Nephron (organoid): ENCODE measurements around the gene STK11.
A peak's percentile ranks its signal among the peaks of the same experiment; 100 is the strongest.

ENCODE experiments used
- H3K27ac Mint-ChIP-seq, 3 experiments: 2 replicates each; pipeline ENCODE4 v1.8.0; 2020; ENCODE audit warnings: mixed read lengths in 3 of 3, mild to moderate bottlenecking in 2 of 3, moderate library complexity in 1 of 3
- H3K27me3 Mint-ChIP-seq: 2 replicates; pipeline ENCODE4 v1.8.0; 2021; ENCODE audit warnings: low read depth, mild to moderate bottlenecking, moderate library complexity, mixed read lengths
- H3K36me3 Mint-ChIP-seq: 2 replicates; pipeline ENCODE4 v1.8.0; 2020; ENCODE audit warnings: low read depth, mixed read lengths
- H3K4me1 Mint-ChIP-seq: 2 replicates; pipeline ENCODE4 v1.8.0; 2020; ENCODE audit warnings: mixed read lengths
- H3K4me3 Mint-ChIP-seq, 3 experiments: 2 replicates each; pipeline ENCODE4 v1.8.0; 2020; ENCODE audit warnings: mild to moderate bottlenecking in 3 of 3, mixed read lengths in 3 of 3, moderate library complexity in 2 of 3
- H3K9me3 Mint-ChIP-seq: 2 replicates; pipeline ENCODE4 v1.8.0; 2020; ENCODE audit warnings: mixed read lengths
- TF ChIP-seq, protein P1 (sequence below), 3 experiments: fragments of 200-600 bp; sonication (generic); IDR thresholded peaks; one replicate each; pipeline ENCODE4 v1.5.0; 2021; ENCODE audit warnings: antibody characterized with exemption in 3 of 3; ENCODE audit not compliant: unreplicated experiment in 3 of 3

The STK11 gene

DNA sequence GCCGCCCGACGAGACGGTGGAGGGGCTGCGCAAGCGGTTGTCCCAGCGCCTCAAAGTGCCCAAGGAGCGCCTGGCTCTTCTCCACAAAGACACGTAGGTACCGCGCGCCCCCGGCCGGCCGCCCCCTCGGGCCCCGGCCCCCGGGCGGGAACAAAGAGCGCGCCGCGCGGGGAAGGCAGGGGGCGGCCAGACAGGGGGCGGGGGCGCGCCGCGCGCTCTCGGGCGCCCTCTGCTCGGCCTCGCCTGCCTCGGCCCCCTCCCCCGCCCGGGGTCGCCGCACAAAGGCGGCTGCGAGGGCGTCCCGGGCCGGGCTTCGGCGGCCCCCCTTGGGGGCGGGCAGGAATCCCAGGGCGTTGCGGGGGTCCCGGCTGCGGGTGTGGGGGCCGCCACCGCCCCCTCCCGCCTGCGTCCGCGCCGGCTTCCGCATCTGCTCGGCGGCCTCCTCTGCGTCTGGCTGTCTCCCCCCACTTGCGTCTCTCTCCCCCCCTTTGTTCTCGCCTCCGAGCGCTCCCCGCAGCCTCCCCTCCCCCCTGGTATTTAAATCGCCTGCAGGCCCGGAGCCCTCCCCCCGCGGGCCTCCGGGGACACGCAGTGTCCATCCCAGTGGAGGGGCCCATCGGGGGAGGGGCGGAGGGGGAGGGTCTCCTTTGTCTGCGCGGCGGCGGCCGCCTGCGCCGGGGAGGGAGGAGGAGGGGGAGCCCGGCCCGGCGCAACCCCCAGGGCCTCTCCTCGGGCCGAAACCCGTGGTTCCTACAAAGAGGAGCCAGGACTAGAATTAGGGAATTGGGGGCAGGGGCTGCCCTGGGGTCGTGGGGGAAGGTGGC is 45.1 kb downstream of the STK11 start:
- peak overlapping the region; percentile 90 to 93 (median 92) for H3K4me3 Mint-ChIP-seq

GRCh38 chr19:1251330-1252220 is 46.0 kb downstream of the STK11 start:
- Mint-ChIP-seq H3K4me3 (peak overlapping the region; percentile 90 to 93 (median 92)), H3K27me3 (no peaks in the 10 kb centered on the region), H3K4me1 (no peaks in the 10 kb centered on the region), H3K36me3 (peaks cover 23% of the 10 kb centered on the region), H3K9me3 (no peaks in the 10 kb centered on the region), H3K27ac (peak overlapping the region; percentile 79 to 98 (median 91))
- TF ChIP-seq, protein P1, sequence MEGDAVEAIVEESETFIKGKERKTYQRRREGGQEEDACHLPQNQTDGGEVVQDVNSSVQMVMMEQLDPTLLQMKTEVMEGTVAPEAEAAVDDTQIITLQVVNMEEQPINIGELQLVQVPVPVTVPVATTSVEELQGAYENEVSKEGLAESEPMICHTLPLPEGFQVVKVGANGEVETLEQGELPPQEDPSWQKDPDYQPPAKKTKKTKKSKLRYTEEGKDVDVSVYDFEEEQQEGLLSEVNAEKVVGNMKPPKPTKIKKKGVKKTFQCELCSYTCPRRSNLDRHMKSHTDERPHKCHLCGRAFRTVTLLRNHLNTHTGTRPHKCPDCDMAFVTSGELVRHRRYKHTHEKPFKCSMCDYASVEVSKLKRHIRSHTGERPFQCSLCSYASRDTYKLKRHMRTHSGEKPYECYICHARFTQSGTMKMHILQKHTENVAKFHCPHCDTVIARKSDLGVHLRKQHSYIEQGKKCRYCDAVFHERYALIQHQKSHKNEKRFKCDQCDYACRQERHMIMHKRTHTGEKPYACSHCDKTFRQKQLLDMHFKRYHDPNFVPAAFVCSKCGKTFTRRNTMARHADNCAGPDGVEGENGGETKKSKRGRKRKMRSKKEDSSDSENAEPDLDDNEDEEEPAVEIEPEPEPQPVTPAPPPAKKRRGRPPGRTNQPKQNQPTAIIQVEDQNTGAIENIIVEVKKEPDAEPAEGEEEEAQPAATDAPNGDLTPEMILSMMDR (IDR thresholded peaks at IDR 0.05; ENCODE audit: unreplicated experiment in 3 of 3) = no peak

More for the DNA sequence above, 45.1 kb downstream of the STK11 start:
- Mint-ChIP-seq H3K4me1 (no peaks in the 10 kb centered on the region), H3K9me3 (no peaks in the 10 kb centered on the region), H3K27ac (peak overlapping the region; percentile 79 to 98 (median 91)), H3K27me3 (no peaks in the 10 kb centered on the region), H3K36me3 (peaks cover 20% of the 10 kb centered on the region)
- TF ChIP-seq, protein P1 (IDR thresholded peaks at IDR 0.05; ENCODE audit: unreplicated experiment in 3 of 3) = no peak

- Mint-ChIP-seq H3K9me3 (no peaks in the 10 kb centered on the region), H3K27ac (peak overlapping the region; percentile 20 to 98 (median 55)), H3K27me3 (no peaks in the 10 kb centered on the region), H3K4me3 (peak overlapping the region; percentile 90 to 93 (median 92)), H3K4me1 (peaks cover 1% of the 10 kb centered on the region), H3K36me3 (peaks cover 26% of the 10 kb centered on the region)
- TF ChIP-seq, protein P1 (IDR thresholded peaks at IDR 0.05; ENCODE audit: unreplicated experiment in 3 of 3) = no peak
These were observed 46.7 kb downstream of the STK11 start for GRCh38 chr19:1252221-1252820.

- H3K9me3 Mint-ChIP-seq = no peaks in the 10 kb centered on the region
- H3K4me1 Mint-ChIP-seq = peaks cover 7% of the 10 kb centered on the region
- no peaks in the 10 kb centered on the region for H3K27me3 Mint-ChIP-seq
- peaks cover 33% of the 10 kb centered on the region for H3K36me3 Mint-ChIP-seq
- H3K27ac Mint-ChIP-seq = peak overlapping the region in 1 of 3 experiments; percentile 52
- peak overlapping the region; percentile 14 to 59 (median 56) for H3K4me3 Mint-ChIP-seq
- TF ChIP-seq, protein P1 (IDR thresholded peaks at IDR 0.05; ENCODE audit: unreplicated experiment in 3 of 3) = no peak
These were observed 47.4 kb downstream of the STK11 start for GRCh38 chr19:1252821-1253513.

GRCh38 chr19:1253514-1254080 is 48.0 kb downstream of the STK11 start:
- Mint-ChIP-seq H3K27ac (peak overlapping the region in 1 of 3 experiments; percentile 52), H3K9me3 (no peaks in the 10 kb centered on the region), H3K36me3 (peaks cover 35% of the 10 kb centered on the region), H3K4me1 (peaks cover 10% of the 10 kb centered on the region), H3K27me3 (no peaks in the 10 kb centered on the region), H3K4me3 (peak overlapping the region; percentile 14 to 59 (median 56))
- TF ChIP-seq, protein P1 (IDR thresholded peaks at IDR 0.05; ENCODE audit: unreplicated experiment in 3 of 3) = no peak
